ENCODE data around the gene ACSS3.

DNA sequence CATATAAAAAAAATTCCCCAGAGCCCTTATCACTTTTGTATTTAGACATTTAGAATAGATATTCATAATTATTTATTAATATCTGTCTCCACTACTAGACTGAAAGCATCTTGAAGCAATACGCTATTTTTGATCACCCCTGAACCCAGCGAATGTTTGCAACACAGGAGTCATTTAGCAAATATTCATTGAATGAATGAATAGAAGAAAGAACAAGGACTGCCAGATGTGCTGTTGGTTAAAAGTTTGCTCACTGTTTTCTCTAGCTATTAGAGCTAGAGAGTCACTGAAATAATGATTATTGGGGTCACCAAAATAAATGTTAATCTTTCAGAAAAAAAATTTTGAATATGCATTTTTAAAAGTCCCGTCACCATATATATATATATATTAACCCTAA, 174.3 kb downstream of the ACSS3 start:
- TF ChIP-seq POLR2A (IDR thresholded peaks at IDR 0.05; ENCODE audit: low read length) (no peak), GATA1 (IDR thresholded peaks at IDR 0.05; ENCODE audit: low read depth, low read length) (no peak)

Measured in erythroblast (primary cell).